B cell (primary cell): Measurements from ENCODE around the gene TLL1. TPM values are rescaled to one million over a fixed set of nuclear protein-coding genes. Genes with fewer than 3 reads are reported as not detected.

Source experiments
- ATAC-seq: fragments of 200-7000 bp; cut with Tn5 transposase; one replicate; pipeline ENCODE4 v1.10.0; 2021; ENCODE audit warnings: low read depth, mild to moderate bottlenecking, moderate number of reproducible peaks, moderate library complexity
- CTCF ChIA-PET: fragments of 350-600 bp; sonication (Branson Sonifier 250); formaldehyde crosslinking; loops from one replicate; lab custom pipeline; 2021; ENCODE audit warnings: antibody characterized with exemption, inconsistent platforms; lab: Charles Lee
- POLR2A ChIA-PET: fragments of 350-600 bp; sonication (Branson Sonifier 250); formaldehyde crosslinking; loops from one replicate; lab custom pipeline; 2021; ENCODE audit warnings: antibody characterized with exemption; lab: Charles Lee
- DNase-seq: peaks from one replicate; pipeline ENCODE4 v3.0.0; 2013
- H2AFZ ChIP-seq: 2 replicates; pipeline ENCODE4 v1.6.1; 2012; ENCODE audit warnings: mild to moderate bottlenecking, low read depth, low read length; ENCODE audit not compliant: insufficient read depth, poor library complexity, severe bottlenecking
- H3K27ac ChIP-seq, 2 donors: 1 replicate in 1 of 2; 2 replicates in 1 of 2; pipeline ENCODE4 v1.5.1; 2012 to 2013; ENCODE audit warnings: low read length in 2 of 2, mild to moderate bottlenecking in 2 of 2, moderate library complexity in 1 of 2
- H3K27me3 ChIP-seq, 4 experiments: fragments of 200-600 bp in 1 of 4; sonication (generic) in 1 of 4; replicated peaks in 1 of 4; 1 replicate in 2 of 4; 2 replicates in 2 of 4; pipeline versions ENCODE4 v1.6.1 to v1.7.0; 2013 to 2016; ENCODE audit warnings: low read length in 3 of 4, mild to moderate bottlenecking in 2 of 4, mixed read lengths in 1 of 4, moderate library complexity in 1 of 4; ENCODE audit not compliant: insufficient read depth in 4 of 4, control insufficient read depth in 3 of 4; ENCODE audit errors: control extremely low read depth in 1 of 4
- H3K36me3 ChIP-seq, 2 experiments: replicated peaks in 1 of 2; 1 replicate in 1 of 2; 2 replicates in 1 of 2; pipeline versions ENCODE4 v1.6.1 to v1.7.1; 2013; ENCODE audit warnings: low read length in 1 of 2; ENCODE audit not compliant: insufficient read depth in 2 of 2, control insufficient read depth in 1 of 2; ENCODE audit errors: control extremely low read depth in 1 of 2, extremely low read depth in 1 of 2
- H3K4me1 ChIP-seq, 2 donors: fragments of 200-600 bp in 1 of 2; sonication (generic) in 1 of 2; 1 replicate in 1 of 2; 2 replicates in 1 of 2; pipeline versions ENCODE4 v1.5.1 to v1.6.1; 2013 to 2017; ENCODE audit warnings: low read length in 2 of 2; ENCODE audit not compliant: control insufficient read depth in 2 of 2, insufficient read depth in 2 of 2
- H3K4me2 ChIP-seq: replicated peaks from 2 replicates; pipeline ENCODE3; 2012; ENCODE audit warnings: mild to moderate bottlenecking, low read depth, low read length; ENCODE audit not compliant: poor library complexity, severe bottlenecking
- H3K4me3 ChIP-seq, 5 experiments: fragments of 200-600 bp in 1 of 5; sonication (generic) in 1 of 5; 1 replicate in 3 of 5; 2 replicates in 2 of 5; pipeline versions ENCODE4 v1.5.1 to v1.7.0; 2011 to 2016; ENCODE audit warnings: low read length in 4 of 5, mild to moderate bottlenecking in 4 of 5, low read depth in 2 of 5, control low read depth in 1 of 5, moderate library complexity in 1 of 5; ENCODE audit not compliant: insufficient read depth in 1 of 5; ENCODE audit errors: control extremely low read depth in 1 of 5, extremely low read depth in 1 of 5
- H3K79me2 ChIP-seq: fragments of 200-600 bp; sonication (generic); one replicate; pipeline ENCODE4 v1.6.0; 2016; ENCODE audit warnings: low read length; ENCODE audit not compliant: control insufficient read depth, insufficient read depth
- H3K9ac ChIP-seq: fragments of 200-600 bp; sonication (generic); 2 replicates; pipeline ENCODE4 v1.6.1; 2017; ENCODE audit warnings: mild to moderate bottlenecking, low read length, moderate library complexity
- H3K9me3 ChIP-seq, 3 donors: one replicate each; pipeline versions ENCODE4 v1.6.1 to v1.7.1; 2013; ENCODE audit warnings: low read length in 2 of 3; ENCODE audit not compliant: control insufficient read depth in 2 of 3, insufficient read depth in 1 of 3; ENCODE audit errors: control extremely low read depth in 1 of 3
- H4K20me1 ChIP-seq: 2 replicates; pipeline ENCODE4 v1.6.0; 2012; ENCODE audit warnings: mild to moderate bottlenecking, low read length; ENCODE audit not compliant: insufficient read depth, control insufficient read depth, poor library complexity, severe bottlenecking
- H3K27ac Mint-ChIP-seq: one replicate; pipeline ENCODE4 v1.8.0; 2021; ENCODE audit warnings: mixed read lengths
- H3K27me3 Mint-ChIP-seq: one replicate; pipeline ENCODE4 v1.8.0; 2021; ENCODE audit warnings: mixed read lengths
- H3K4me1 Mint-ChIP-seq: one replicate; pipeline ENCODE4 v1.8.0; 2021; ENCODE audit warnings: mixed read lengths
- H3K4me3 Mint-ChIP-seq: one replicate; pipeline ENCODE4 v1.8.0; 2021; ENCODE audit warnings: mixed read lengths
- H3K9me3 Mint-ChIP-seq: one replicate; pipeline ENCODE4 v1.8.0; 2022; ENCODE audit warnings: mixed read lengths; ENCODE audit not compliant: insufficient read depth
- EZH2 ChIP-seq: IDR thresholded peaks from 2 replicates; pipeline ENCODE4 v1.6.1; 2012; ENCODE audit warnings: borderline replicate concordance, low read depth, mild to moderate bottlenecking, moderate library complexity, low read length; ENCODE audit not compliant: insufficient read depth, poor library complexity, severe bottlenecking
- WGBS: methylation state at CpG from one replicate; pipeline ENCODE4 v1.1.5; 2013; ENCODE audit warnings: missing lambda C conversion rate; ENCODE audit not compliant: insufficient coverage; 5-methylcytosine and 5-hydroxymethylcytosine counted together
- intact Hi-C: fragments of 100-400 bp; cut with micrococcal nuclease; formaldehyde crosslinking; loops from one replicate; pipeline ENCODE4 v1.10.0; 2022
- polyA plus RNA-seq: library from polyadenylated mRNA; depleted of rRNA; stranded (reverse); fragments of >200 nt; gene quantifications from 2 replicates; pipeline ENCODE4 v1.2.3, GENCODE V29; 2012
- total RNA-seq, 2 donors: library from RNA; stranded (reverse); fragments of 120-200 nt in 1 of 2; gene quantifications; 1 replicate in 1 of 2; 2 replicates in 1 of 2; pipeline versions ENCODE4 v1.2.3 to v1.2.4, GENCODE V29; 2013 to 2022
- TF ChIP-seq, protein P1 (sequence below): fragments of 200-600 bp; IDR thresholded peaks from one replicate; pipeline ENCODE4 v1.8.0; 2022; ENCODE audit warnings: antibody characterized with exemption, mild to moderate bottlenecking

The TLL1 gene
- total and polyA plus RNA-seq, 2 donors (not counting 1 experiment from before 2014, with no cell fraction given) = not detected

DNA sequence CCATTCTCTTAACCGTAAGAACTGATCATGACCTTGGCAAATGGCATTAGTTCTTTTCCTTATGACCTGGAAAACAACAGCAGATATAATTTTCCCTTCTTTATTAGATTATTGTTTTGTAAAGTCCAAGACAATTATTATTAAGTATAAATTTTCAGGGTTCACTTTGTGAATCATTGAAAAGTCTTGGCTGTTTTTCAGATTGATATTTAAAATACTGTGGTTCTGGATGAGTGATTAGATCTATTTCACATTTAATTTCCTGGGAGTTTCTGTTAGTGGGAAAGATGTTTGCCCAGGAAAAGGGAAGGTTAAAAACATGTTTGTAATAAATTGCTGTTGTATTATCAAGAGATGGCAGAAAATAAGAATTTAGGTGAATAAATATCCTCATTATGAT lies 194.9 kb downstream of the TLL1 start:
- H3K9me3 ChIP-seq = no peaks in the 10 kb centered on the region
- no peak overlapping the region for H3K9ac ChIP-seq
- H3K4me1 ChIP-seq = no peaks in the 10 kb centered on the region
- no peaks in the 10 kb centered on the region for H3K36me3 ChIP-seq
- no peaks in the 10 kb centered on the region for H4K20me1 ChIP-seq
- no peak overlapping the region for H3K4me3 ChIP-seq
- TF ChIP-seq EZH2 = no peak
- TF ChIP-seq, protein P1, sequence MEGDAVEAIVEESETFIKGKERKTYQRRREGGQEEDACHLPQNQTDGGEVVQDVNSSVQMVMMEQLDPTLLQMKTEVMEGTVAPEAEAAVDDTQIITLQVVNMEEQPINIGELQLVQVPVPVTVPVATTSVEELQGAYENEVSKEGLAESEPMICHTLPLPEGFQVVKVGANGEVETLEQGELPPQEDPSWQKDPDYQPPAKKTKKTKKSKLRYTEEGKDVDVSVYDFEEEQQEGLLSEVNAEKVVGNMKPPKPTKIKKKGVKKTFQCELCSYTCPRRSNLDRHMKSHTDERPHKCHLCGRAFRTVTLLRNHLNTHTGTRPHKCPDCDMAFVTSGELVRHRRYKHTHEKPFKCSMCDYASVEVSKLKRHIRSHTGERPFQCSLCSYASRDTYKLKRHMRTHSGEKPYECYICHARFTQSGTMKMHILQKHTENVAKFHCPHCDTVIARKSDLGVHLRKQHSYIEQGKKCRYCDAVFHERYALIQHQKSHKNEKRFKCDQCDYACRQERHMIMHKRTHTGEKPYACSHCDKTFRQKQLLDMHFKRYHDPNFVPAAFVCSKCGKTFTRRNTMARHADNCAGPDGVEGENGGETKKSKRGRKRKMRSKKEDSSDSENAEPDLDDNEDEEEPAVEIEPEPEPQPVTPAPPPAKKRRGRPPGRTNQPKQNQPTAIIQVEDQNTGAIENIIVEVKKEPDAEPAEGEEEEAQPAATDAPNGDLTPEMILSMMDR = no peak
- ATAC-seq = no peak
- no peaks in the 10 kb centered on the region for H3K27me3 Mint-ChIP-seq
- no peaks in the 10 kb centered on the region for H3K79me2 ChIP-seq
- H3K4me2 ChIP-seq = no peak overlapping the region
- no peak overlapping the region for H3K27ac Mint-ChIP-seq
- no peak overlapping the region for H2AFZ ChIP-seq
- H3K4me1 Mint-ChIP-seq = no peaks in the 10 kb centered on the region
- CTCF ChIA-PET = no interaction called here
- no peak overlapping the region for H3K27ac ChIP-seq
- intact Hi-C loops = no loop called here
- no peak for DNase-seq
- no peaks in the 10 kb centered on the region for H3K9me3 Mint-ChIP-seq
- H3K4me3 Mint-ChIP-seq = no peak overlapping the region
- 100% methylated on average over 1 of the region's 1 CpG for WGBS
- no peaks in the 10 kb centered on the region for H3K27me3 ChIP-seq
- POLR2A ChIA-PET = no interaction called here

DNA sequence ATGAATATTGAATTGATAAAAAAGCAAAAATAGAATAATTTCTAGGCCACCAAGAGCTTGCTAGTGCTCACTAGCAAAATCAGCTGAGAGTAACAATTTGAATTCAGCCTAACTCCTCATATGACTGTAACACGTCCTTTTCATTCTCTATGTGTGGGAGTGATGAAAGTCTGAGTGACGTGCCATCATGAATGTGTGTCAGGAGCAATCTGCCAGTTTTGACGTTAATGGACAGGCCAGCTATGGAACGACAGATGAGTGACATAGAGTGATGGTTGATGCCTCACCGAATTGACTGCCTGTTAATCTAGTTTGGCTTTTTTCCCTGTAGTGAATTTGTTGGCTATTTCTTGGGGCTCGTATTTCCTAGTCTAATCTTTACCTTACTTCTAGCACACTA lies 200.7 kb downstream of the TLL1 start:
- Mint-ChIP-seq H3K27ac (no peak overlapping the region), H3K9me3 (no peaks in the 10 kb centered on the region), H3K27me3 (no peaks in the 10 kb centered on the region), H3K4me3 (no peak overlapping the region), H3K4me1 (no peaks in the 10 kb centered on the region)
- WGBS = 93% methylated on average over 2 of the region's 6 CpGs
- intact Hi-C loops = no loop called here
- Histone ChIP-seq H2AFZ (no peak overlapping the region), H4K20me1 (no peaks in the 10 kb centered on the region), H3K9ac (no peak overlapping the region), H3K4me2 (no peak overlapping the region), H3K4me1 (no peaks in the 10 kb centered on the region), H3K36me3 (no peaks in the 10 kb centered on the region), H3K27me3 (no peaks in the 10 kb centered on the region), H3K9me3 (no peaks in the 10 kb centered on the region), H3K27ac (no peak overlapping the region), H3K4me3 (no peak overlapping the region), H3K79me2 (no peaks in the 10 kb centered on the region)
- ChIA-PET CTCF (no interaction called here), POLR2A (no interaction called here)
- TF ChIP-seq EZH2 = no peak
- TF ChIP-seq, protein P1 = no peak
- ATAC-seq (no peak), DNase-seq (no peak)
